GM21737 (cell line): Measurements from ENCODE around the gene TRIM71.
"Not testable (repeated sequence)": the region's sequence is repeated elsewhere in the genome, so short reads cannot be mapped to it uniquely, and the experiment has no call there.

Source experiments
- ATAC-seq: cut with Tn5 transposase; IDR thresholded peaks from one replicate; pipeline ENCODE4 v1.9.1; 2021; ENCODE audit warnings: mild to moderate bottlenecking, moderate library complexity; ENCODE audit not compliant: unreplicated experiment

The TRIM71 gene

DNA sequence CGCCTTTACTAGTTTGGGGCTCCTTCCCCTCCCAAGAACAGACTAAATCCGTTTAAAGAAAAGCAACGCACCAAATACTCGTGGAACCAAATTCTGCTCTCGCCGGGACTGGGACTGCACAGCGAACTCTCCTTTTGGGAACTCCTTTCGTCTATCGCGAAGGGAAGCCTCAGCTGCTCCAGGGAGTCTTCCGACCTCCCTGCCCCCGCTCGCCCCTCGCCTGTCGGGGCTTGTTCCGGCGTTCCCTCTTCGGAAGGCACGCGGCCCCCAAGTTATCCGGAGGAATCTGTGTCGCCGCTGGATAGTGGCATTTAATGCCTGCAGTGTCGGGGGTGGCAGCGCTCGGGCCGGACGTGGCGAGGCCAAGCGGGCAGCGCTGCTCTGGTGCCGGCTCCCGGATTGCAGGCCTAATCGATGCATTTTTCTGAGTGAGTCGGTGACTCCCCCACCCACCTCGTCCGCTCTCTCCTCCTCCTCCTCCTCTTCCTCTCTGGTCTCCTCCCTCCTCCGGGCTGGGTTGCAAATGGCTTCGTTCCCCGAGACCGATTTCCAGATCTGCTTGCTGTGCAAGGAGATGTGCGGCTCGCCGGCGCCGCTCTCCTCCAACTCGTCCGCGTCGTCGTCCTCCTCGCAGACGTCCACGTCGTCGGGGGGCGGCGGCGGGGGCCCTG, at the start of gene TRIM71:
Gene TRIM71 (plus strand): TSS at position 440 of the 671 bp plus-strand sequence. CDS start 84 bp downstream, at position 524.
- no peak for ATAC-seq

DNA sequence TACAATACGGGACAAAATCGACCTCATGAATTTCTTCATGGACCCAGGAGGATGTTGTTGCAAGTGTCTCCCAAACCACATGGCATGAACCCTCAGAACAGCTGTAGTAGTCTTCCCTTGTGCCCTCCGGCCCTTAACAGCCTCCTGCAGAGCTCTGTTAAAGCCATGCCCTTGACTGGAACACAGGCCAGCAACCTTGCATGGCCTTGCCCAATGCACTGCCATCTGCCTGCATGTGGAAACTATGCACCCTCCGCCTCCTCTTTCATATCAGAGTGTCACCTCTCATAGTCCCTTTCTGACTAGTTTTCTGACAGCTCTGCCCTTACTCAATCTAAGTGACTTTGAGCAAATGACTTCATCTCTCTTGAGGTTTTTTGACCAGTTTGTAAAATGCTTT, 39.4 kb upstream of the TRIM71 start:
- ATAC-seq = no peak

DNA sequence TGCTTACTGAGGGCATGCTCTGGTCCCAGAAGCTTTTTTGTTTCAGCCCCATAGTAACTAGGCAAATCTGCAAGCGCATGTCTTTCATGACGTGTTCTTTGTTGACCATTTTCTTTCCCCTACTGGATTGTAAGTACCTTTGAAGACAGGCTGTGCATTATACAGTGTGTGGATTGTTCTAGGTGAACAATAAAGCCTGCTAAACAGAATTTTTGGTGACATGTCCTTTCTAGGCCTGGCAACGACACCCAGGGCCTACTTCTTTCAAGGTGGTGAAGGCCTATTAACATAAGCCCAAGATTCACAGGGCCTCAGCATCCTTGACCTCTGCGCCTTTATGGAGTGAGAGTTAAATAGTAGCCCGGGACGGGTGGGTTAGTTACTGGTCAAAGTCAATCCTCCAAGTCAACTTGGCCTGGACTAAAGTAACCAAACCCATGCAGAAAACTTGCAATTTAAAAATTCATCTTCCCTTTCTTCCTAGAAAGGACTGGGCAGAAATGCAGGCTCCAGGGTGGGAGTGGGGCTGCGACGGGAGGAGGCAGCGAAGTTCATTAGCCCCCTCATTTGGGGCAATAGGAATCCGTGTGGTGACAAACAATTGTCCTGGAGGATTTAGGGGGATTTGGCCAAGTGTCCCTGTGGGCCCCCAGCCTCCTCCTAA, 37.6 kb upstream of the TRIM71 start:
- no peak for ATAC-seq

DNA sequence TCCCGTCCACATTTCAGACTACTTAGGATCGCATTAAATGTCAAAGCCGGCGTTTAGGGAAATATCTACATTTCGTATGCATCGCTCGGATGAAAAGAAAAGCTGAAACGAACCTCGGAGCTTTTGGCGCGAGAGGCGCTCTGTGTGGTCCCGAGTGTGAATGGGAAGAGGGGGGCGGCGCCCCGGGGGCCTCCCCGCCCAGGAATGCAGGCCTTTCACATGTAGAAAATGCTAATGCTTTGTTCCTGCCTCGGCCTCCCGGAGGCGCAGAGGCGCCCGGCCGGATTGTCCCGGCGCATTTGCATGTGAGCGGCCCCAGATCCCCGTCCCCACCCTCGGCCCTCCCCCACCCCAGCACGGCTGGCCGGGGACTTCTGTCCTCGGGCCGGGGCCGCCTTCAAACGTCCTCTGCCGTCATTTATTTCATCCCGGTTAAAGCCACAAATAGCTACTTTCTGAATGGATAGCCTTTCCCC, 37.0 kb upstream of the TRIM71 start:
- ATAC-seq = peak; percentile 37

DNA sequence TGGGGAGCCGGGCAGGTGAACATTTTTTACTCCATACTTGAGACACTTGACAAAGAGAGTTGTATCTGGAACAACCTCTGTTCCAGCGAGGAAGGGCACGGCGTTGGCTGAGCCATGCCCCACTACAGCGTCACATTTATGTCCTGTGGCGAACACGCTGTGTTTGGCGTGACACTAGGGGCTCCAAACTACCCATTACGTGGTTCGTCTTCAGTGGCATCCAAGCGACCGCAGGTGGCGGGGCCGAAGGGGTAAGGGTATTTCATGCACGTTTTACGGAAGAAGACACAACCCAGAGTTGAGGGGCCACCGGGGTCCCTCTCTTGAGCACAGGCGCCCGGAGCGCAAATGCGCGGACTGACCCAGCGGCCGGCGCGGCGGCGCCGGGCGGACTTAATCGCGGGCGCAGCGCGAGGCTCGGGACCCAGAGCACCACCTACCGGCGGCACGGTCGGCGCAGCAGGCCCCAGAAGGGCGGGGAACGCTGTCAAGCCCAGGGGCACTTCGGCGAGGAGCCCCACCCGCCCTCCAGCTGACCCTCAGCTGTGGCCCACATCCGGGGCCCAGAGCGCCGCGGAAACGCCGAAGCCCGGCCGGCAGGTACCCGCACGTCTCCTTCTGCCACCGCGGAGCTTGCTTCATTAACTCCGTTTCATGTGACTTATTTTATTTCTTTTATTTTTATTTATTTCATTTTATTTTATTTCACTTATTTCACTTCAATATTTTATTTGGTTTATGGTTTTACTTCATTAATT, 36.4 kb upstream of the TRIM71 start:
- ATAC-seq = peak; percentile 95

- not testable (repeated sequence) for ATAC-seq
These were observed 35.9 kb upstream of the TRIM71 start for GRCh38 chr3:32781969-32782270.

DNA sequence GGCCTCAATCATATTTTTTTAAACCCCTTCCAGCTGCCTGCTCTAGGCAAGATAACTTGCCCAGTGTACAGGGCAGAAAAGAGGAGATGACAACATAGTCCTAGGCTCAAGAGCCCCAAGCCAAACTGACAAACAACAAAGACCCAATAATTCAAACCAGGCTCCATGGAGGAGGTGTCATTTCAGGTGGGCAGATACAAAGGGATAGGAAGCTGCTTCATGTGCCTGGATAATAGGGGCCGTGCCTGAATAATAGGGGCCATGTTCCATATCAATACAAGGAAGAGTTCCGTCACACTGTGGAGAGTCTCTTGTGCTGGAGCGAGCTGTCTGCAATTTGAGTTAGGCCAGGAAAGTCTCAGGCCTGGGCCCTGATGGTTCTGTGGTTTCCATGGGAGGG, 35.4 kb upstream of the TRIM71 start:
- no peak for ATAC-seq

GRCh38 chr3:32791833-32792232, 26.0 kb upstream of the TRIM71 start:
- no peak for ATAC-seq

GRCh38 chr3:32794487-32795308, 23.1 kb upstream of the TRIM71 start:
- ATAC-seq = no peak

DNA sequence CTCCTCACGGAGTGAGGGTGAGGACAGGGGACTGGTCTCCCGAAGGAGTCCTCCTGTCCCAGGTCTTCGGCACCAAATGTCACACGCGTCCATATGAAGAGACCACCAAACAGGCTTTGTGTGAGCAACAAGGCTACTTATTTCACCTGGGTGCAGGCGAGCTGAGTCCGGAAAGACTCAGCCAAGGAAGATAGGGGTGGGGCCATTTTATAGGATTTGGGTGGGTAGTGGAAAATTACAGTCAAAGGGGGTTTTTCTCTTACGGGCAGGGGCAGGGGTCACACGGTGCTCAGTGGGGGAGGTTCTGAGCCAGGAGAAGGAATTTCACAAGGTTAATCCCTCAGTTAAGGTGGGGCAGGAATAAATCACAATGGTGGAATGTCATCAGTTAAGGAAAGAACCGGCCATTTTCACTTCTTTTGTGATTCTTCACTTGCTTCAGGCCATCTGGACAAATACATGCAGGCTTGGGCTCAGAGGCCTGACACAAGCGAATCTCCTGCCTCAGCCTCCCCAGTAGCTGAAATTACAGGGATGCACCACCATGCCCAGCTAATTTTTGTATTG, 21.3 kb upstream of the TRIM71 start:
- ATAC-seq = not testable (repeated sequence)

DNA sequence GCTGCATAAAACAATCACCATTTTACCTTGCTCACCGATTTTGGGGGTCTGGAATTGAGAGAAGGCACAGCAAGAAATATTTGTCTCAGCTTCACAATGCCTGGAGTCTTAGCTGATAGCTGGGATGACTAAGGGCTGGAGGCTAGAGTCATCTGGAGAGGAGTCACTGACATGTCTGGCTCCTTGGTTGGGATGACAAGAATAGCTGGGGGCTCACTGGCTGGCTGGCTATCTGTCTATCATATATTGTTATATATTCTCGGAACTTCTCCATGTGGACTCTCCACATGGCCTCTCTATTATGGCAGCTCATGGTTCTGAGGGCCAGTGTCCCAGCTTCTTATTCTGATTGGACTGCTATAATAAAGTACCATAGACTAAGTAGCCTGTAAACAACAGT, 20.0 kb upstream of the TRIM71 start:
- no peak for ATAC-seq

DNA sequence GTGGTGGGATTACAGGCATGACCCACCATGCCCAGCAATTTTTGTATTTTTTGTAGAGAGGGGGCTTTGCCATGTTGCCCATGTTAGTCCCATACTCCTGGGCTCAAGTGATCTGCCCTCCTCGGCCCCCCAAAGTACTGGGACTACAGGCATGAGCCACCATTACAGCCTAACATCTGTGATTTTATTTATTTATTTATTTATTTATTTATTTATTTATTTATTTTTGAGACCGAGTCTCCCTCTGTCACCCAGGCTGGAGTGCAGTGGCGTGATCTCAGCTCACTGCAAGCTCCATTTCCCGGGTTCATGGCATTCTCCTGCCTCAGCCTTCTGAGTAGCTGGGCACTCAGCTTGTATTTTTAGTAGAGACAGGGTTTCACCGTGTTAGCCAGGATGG, 16.4 kb upstream of the TRIM71 start:
- ATAC-seq = not testable (repeated sequence)

- peak; percentile 56 for ATAC-seq
These were observed 4.6 kb upstream of the TRIM71 start for GRCh38 chr3:32813180-32813579.

DNA sequence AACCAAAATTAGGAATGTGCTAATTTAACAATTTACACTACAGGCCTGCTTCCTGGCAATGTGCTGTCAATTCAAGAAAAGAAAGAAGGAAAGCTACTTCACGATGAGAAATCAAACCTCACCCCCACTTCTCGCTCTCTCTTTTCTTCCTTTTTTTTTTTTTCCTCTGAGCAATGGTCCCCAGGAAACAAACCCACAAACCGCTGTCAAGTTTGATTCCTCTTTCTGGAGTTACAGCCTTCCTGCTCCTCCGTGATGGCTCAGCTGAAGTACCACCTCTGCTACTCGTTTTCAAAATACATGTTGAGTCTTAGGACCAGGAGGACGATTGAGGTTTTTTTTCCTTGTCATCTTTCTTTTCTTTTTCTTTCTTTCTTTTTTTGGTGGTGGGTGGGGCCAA, 3.4 kb upstream of the TRIM71 start:
- no peak for ATAC-seq

GRCh38 chr3:32815841-32816438, 1.9 kb upstream of the TRIM71 start:
- no peak for ATAC-seq

DNA sequence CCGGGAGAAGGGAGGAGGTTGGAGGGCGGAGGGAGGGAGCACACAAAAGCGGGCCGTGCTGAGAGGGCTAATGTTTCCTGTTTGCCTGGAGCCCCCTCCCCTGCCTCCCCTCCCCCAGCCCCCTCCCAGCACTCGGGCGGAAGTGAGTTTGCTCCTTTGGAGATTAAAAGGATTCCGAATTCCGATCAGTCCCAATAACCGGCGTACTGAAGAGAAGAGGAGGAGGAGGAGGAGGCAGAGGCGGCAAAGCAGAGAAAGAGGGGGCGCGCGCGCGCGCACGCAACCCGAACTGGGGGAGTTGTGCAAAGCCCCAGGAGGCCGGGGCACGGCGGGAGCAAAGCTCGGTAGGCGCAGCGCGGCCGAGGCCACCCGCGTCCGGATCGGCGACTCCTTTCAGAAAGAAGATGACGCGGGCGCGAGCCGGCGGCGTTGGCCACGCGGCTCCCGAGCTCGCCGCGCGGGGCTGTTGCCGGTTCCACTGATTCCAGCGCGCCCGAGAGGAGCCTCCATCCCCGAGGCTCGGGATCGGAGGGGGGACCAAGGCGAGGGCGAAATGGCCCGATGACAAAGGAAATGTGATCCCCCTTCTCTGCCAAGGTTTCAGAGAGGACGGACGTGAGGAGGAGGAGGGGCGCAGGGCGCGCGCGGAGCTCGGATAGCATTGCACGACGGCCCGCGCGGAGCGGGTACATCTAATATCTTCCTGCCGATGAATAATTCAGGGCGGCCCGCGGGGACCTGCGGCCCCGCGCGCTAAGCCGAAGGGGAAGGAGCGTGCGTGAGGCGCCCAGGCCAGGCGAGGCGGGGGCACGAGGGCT, 1.1 kb upstream of the TRIM71 start:
- ATAC-seq = no peak

GRCh38 chr3:32817257-32817557, 590 bp upstream of the TRIM71 start:
- no peak for ATAC-seq

DNA sequence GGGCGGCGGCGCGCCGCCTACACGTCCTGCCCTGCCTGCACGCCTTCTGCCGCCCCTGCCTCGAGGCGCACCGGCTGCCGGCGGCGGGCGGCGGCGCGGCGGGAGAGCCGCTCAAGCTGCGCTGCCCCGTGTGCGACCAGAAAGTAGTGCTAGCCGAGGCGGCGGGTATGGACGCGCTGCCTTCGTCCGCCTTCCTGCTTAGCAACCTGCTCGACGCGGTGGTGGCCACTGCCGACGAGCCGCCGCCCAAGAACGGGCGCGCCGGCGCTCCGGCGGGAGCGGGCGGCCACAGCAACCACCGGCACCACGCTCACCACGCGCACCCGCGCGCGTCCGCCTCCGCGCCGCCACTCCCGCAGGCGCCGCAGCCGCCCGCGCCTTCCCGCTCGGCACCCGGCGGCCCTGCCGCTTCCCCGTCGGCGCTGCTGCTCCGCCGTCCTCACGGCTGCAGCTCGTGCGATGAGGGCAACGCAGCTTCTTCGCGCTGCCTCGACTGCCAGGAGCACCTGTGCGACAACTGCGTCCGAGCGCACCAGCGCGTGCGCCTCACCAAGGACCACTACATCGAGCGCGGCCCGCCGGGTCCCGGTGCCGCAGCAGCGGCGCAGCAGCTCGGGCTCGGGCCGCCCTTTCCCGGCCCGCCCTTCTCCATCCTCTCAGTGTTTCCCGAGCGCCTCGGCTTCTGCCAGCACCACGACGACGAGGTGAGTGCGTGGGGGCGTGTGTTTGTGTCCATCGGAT, 602 bp downstream of the TRIM71 start:
- no peak for ATAC-seq

DNA sequence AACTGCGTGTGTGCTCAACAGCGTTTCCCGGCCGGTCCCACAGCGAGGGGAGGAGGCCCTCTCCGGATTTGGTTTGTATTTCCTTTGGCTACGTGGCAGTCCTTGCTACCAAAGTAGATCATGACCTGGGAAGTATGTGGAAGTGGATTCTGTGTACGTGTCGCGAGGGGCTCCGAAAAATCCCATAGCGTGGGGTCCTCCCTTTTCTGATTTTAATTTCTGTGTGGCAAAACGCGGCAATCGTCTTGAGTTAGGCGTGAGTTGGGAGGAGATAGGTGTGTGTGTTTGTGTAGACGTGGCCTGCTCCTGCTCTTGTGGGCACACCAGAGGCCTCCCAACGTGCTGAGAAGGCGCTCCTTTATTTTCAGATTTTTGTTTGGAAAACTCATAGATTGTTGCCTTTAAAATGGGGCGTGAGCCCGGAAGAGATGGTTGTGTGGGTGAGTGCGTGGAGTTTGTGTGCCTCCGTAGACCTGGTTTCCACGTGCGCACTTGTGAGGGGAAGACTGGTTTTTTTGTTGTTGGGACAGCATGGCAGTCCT, 1.2 kb downstream of the TRIM71 start:
- ATAC-seq = no peak
